ENCODE data around the gene FGF5. TPM values are rescaled to one million over a fixed set of nuclear protein-coding genes. Genes with fewer than 3 reads are reported as not detected.
"Not testable (repeated sequence)": the region's sequence is repeated elsewhere in the genome, so short reads cannot be mapped to it uniquely, and the experiment has no call there.

The FGF5 gene
- total RNA-seq, 1 experiment from 2014 or later: not detected

GRCh38 chr4:80311130-80311529, 44.7 kb downstream of the FGF5 start:
- DNase-seq (ENCODE audit: low read depth, low spot score): no peak
- in situ Hi-C loops (cut with HindIII; ENCODE audit: low pct_unique_long_range_greater_than_20kb, low sequenced_read_pairs): no loop called here

GRCh38 chr4:80312124-80312523, 45.7 kb downstream of the FGF5 start:
- no peak for DNase-seq (ENCODE audit: low read depth, low spot score)
- in situ Hi-C loops (cut with HindIII; ENCODE audit: low pct_unique_long_range_greater_than_20kb, low sequenced_read_pairs): no loop called here

GRCh38 chr4:80313627-80314026, 47.2 kb downstream of the FGF5 start:
- in situ Hi-C loops (cut with HindIII; ENCODE audit: low pct_unique_long_range_greater_than_20kb, low sequenced_read_pairs): no loop called here
- DNase-seq (ENCODE audit: low read depth, low spot score): no peak

GRCh38 chr4:80315848-80316247, 49.4 kb downstream of the FGF5 start:
- in situ Hi-C loops (cut with HindIII; ENCODE audit: low pct_unique_long_range_greater_than_20kb, low sequenced_read_pairs); DNase-seq (ENCODE audit: low read depth, low spot score): not testable (repeated sequence)

- in situ Hi-C loops (cut with HindIII; ENCODE audit: low pct_unique_long_range_greater_than_20kb, low sequenced_read_pairs): no loop called here
- no peak for DNase-seq (ENCODE audit: low read depth, low spot score)
Observed at GRCh38 chr4:80321341-80321740, 54.9 kb downstream of the FGF5 start.

DNA sequence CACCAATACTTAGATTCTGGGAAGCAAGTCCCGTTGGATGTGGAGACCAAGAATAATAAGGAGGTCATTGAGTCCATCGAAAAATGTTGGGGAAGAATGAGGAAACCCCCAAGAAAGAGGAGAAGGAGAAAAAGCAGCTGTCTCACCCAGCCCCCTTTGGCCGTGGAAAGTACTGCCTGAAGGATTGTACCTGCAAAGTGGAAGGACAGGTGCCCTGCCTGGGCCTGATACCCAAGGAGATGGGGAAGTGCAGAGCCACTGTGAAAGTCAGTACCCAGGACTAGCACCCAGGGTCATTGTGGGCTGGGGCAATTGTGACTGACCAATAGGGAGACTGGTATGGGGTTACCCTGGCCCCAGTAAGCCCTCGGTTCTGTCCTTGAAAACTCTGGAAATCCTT, 55.3 kb downstream of the FGF5 start:
- DNase-seq (ENCODE audit: low read depth, low spot score): no peak
- in situ Hi-C loops (cut with HindIII; ENCODE audit: low pct_unique_long_range_greater_than_20kb, low sequenced_read_pairs): no loop called here

DNA sequence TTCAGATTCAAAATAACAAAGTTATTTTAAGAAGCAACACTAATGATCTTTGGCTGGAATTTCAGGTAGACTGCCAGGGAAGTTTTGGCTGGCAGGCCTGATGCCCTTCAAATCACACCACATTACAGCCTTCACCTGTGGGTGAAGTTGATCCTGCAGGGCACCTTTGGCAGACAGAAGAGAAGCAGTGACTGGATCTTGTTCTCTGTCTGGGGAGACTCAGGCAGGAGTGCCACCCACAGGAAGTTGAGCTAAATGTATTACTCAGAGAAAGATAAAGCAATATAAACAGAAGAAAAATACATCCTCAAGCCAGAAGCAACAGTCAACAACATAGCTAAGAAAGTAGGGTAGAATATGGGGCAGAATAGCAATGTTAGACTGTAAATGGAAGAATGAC, 56.3 kb downstream of the FGF5 start:
- peak; percentile 3 for DNase-seq (ENCODE audit: low read depth, low spot score)
- in situ Hi-C loops (cut with HindIII; ENCODE audit: low pct_unique_long_range_greater_than_20kb, low sequenced_read_pairs): no loop called here

DNA sequence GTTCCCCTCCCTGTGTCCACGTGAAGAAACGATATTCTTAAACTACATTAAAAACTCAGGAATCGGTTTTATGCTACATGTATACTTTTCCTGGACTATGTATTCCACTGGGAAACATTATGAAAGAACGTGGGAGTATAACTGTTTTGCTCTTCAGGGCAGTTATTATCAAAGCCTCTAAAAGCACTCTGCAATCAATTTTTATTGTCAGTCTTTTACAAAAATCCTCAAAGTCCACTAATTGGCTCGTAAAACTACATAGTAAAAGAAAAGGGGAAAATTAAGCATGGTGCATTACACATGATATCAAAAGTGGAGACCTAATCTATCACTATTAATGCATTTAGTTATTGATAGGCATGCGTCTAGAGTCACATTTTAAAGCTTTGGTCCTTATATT, 57.7 kb downstream of the FGF5 start:
- in situ Hi-C loops (cut with HindIII; ENCODE audit: low pct_unique_long_range_greater_than_20kb, low sequenced_read_pairs): no loop called here
- no peak for DNase-seq (ENCODE audit: low read depth, low spot score)

DNA sequence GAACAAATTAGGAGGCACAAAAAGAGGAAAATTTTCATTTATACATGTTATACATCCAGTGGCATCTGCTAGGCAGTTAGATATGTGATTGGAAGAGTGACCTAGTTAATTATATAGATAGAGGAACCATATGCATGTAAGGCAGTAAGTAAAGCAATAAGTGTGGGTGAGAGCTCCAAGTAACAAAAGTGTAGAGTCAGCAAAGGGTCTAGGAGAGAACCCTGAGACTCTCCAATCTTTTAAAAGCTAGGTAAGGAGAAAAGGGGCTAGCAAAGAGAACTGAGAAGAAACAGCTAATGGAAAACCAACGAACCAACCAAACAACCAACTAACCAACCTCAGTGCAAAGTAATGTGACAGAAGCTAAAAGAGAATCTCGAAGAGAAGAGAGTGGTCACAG, 65.2 kb downstream of the FGF5 start:
- no peak for DNase-seq (ENCODE audit: low read depth, low spot score)
- in situ Hi-C loops (cut with HindIII; ENCODE audit: low pct_unique_long_range_greater_than_20kb, low sequenced_read_pairs): no loop called here

DNA sequence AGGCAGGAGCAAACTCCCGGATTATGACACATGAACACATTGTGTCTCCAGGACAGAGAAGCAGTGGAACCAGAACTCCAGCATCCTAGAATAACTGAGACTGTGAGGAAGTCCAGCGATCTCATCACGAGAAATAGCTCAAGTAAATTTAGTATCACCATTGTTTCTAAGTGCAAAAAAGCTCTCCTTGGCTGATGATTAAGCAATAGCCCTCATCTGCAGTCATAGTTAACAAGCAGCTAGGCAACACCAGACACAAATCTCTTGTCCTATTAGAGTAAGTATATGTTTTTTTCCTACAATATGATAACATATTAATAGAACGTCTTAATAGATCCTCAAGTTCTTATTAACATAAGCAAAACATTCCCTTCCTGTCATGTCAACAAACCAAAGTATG, 66.7 kb downstream of the FGF5 start:
- no peak for DNase-seq (ENCODE audit: low read depth, low spot score)
- in situ Hi-C loops (cut with HindIII; ENCODE audit: low pct_unique_long_range_greater_than_20kb, low sequenced_read_pairs): no loop called here

DNA sequence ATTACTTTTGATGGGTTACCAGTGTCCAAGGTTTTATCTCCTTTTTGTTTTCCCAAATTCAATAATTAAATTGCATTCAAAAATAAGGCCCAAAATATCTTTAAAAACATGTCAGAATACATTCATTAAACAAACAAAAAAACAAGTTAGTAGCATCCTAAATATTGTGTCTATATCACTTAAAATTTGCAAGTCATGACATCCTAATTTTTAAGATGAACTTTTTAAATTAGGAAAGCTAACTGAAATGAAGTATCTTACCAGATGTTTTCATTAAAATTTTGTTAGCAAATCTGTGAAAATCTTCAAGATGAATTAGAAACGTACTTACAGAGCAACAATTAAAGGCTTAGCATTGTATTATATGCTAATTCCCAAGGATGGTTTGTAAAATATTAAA, 68.1 kb downstream of the FGF5 start:
- no peak for DNase-seq (ENCODE audit: low read depth, low spot score)
- in situ Hi-C loops (cut with HindIII; ENCODE audit: low pct_unique_long_range_greater_than_20kb, low sequenced_read_pairs): no loop called here

DNA sequence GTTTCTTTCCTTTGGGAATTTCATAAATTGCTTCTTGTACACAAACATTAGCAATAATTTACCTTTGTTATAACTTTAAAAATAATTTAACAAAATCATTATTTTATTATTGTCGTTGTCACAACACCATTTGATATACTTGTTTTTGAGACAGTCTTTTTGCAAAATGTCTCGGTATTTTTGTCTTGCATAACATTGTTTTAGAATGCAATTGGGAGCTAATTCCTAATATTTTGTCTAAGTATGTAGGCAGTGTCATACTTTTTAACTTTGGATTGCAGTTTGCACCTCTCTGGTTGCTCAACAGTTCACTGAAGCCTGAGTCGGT, 68.7 kb downstream of the FGF5 start:
- no peak for DNase-seq (ENCODE audit: low read depth, low spot score)
- in situ Hi-C loops (cut with HindIII; ENCODE audit: low pct_unique_long_range_greater_than_20kb, low sequenced_read_pairs): no loop called here

DNA sequence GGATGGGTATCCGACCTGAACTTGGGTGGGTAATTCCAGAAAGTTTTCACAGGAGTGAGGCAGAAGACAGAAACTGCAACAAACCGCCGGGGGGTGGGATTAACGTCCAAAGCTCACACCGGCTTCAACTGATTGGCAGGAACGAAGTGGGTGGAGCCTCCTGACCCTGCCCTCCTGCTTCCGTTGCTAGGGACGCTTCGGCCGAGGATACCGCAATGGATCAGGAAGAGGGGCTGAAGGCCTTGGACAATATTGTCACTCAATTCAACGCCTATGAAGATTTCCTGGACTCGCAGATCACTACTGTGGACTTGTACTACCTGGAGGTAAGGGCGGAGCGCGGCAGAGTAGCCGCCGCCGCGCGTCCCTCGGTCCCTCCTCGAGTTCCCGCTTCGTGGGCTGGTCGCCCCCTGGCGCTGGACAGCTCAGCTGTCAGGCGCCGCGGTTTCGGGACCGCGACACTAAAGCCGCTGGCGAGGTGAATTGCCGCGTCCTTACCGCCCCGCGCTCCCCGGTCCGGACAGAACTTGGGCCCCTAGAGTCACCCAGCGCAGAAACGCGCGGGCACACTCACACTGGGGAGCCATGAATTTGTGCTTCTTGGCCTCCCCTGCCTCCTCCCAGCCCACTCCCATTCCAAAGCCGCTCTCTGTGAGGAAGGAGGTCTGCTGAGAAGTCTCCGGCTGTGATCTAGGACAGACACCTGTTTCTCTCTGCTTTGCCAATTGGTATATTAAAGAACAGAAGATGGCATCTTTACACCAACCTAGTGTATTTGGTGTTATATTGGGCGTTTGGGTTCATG, 69.3 kb downstream of the FGF5 start, which contains the start of gene CFAP299:
CFAP299 (plus strand) TSS at position 177 of the 805 bp plus-strand sequence.
- DNase-seq (ENCODE audit: low read depth, low spot score): peak; percentile 87
- in situ Hi-C loops (cut with HindIII; ENCODE audit: low pct_unique_long_range_greater_than_20kb, low sequenced_read_pairs): no loop called here

DNA sequence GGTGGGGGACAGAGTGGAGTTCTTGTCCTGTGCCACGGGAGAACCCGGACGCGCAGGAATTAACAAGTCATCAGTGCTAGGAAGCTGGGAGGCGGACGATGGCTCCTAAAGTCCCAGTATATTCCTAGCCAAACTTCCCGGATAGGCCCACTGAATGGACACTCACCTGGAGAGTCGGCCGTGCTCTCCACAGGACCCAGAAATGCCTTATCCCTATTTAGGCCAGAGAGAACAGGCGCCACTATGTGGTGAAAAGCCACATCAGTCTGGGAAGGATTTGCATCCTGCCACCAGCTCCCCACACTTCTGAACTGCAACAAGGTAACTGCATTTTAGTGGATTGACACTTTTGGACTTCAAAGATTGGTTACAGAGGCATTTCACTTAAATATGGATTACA, 70.1 kb downstream of the FGF5 start:
- DNase-seq (ENCODE audit: low read depth, low spot score): peak; percentile 2
- in situ Hi-C loops (cut with HindIII; ENCODE audit: low pct_unique_long_range_greater_than_20kb, low sequenced_read_pairs): no loop called here

DNA sequence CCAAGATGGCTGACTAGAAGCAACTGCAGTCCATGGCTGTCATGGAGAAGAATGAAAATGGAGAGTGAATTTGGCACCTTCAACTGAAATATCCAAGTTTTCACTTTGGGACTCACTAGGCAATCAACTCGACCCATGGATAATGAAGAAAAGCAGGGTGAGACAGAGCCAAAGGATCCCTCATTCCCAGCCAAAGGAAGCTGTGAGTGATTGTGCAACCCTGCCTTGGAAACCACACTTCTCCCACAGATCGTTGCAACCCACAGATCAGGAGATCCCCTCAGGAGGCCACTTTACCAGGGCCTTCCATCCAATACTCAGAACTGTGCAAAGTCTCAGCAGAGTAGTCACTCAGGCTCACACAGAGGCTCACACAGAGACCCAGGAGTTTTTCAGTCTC, 73.6 kb downstream of the FGF5 start:
- no peak for DNase-seq (ENCODE audit: low read depth, low spot score)
- in situ Hi-C loops (cut with HindIII; ENCODE audit: low pct_unique_long_range_greater_than_20kb, low sequenced_read_pairs): no loop called here

Other genes with a start within 250 kb of the FGF5 start
- gene ANTXR2, start 193.4 kb upstream of the FGF5 start, total RNA-seq (2014; rRNA removed; shearing (Covaris generic)): 2.3 and 4.4 TPM in 2 replicates
- gene PRDM8, start 69.2 kb upstream of the FGF5 start, total RNA-seq (2014; rRNA removed; shearing (Covaris generic)): 0.05 TPM in 2 replicates
- gene CFAP299, start 69.1 kb downstream of the FGF5 start, total RNA-seq (2014; rRNA removed; shearing (Covaris generic)): not detected in 2 replicates

Data from SK-MEL-5 (cell line).